Central memory CD8-positive, alpha-beta T cell (primary cell): Measurements from ENCODE around the gene MEGF8.

Source experiments
- ATAC-seq: fragments of 150-1000 bp; cut with Tn5 transposase; replicated peaks from 2 replicates; pipeline ENCODE4 v1.10.0; 2022; ENCODE audit warnings: mild to moderate bottlenecking, moderate FRiP score, moderate number of reproducible peaks; ENCODE audit not compliant: poor library complexity, severe bottlenecking; ENCODE audit errors: extremely low read depth
- DNase-seq, 2 donors: peaks; one replicate each; pipeline ENCODE4 v3.0.0; 2021; ENCODE audit warnings: low spot score in 2 of 2
- H3K27ac Mint-ChIP-seq: one replicate; pipeline ENCODE4 v1.8.0; 2022; ENCODE audit warnings: low read depth, mild to moderate bottlenecking, moderate library complexity, mixed read lengths
- H3K27me3 Mint-ChIP-seq: one replicate; pipeline ENCODE4 v1.8.0; 2022; ENCODE audit warnings: mixed read lengths
- H3K36me3 Mint-ChIP-seq: one replicate; pipeline ENCODE4 v1.8.0; 2022; ENCODE audit warnings: mild to moderate bottlenecking, moderate library complexity, mixed read lengths; ENCODE audit not compliant: insufficient read depth
- H3K4me1 Mint-ChIP-seq: one replicate; pipeline ENCODE4 v1.8.0; 2022; ENCODE audit warnings: mixed read lengths
- H3K4me3 Mint-ChIP-seq: one replicate; pipeline ENCODE4 v1.8.0; 2022; ENCODE audit warnings: mild to moderate bottlenecking, moderate library complexity, mixed read lengths
- H3K9me3 Mint-ChIP-seq: one replicate; pipeline ENCODE4 v1.8.0; 2022; ENCODE audit warnings: mixed read lengths

MEGF8 gene

GRCh38 chr19:42283188-42284065, 42.0 kb upstream of the MEGF8 start:
- Mint-ChIP-seq H3K9me3 (no peaks in the 10 kb centered on the region), H3K4me1 (peaks cover 32% of the 10 kb centered on the region), H3K4me3 (no peak overlapping the region), H3K27me3 (no peaks in the 10 kb centered on the region), H3K27ac (no peak overlapping the region), H3K36me3 (peaks cover 13% of the 10 kb centered on the region)
- ATAC-seq (peak; percentile 68), DNase-seq (peak; percentile 83 to 93)

GRCh38 chr19:42284066-42284501, 41.4 kb upstream of the MEGF8 start:
- Mint-ChIP-seq H3K9me3 (no peaks in the 10 kb centered on the region), H3K4me1 (peaks cover 28% of the 10 kb centered on the region), H3K36me3 (peaks cover 13% of the 10 kb centered on the region), H3K27ac (no peak overlapping the region), H3K4me3 (no peak overlapping the region), H3K27me3 (no peaks in the 10 kb centered on the region)
- DNase-seq (peak in 1 of 2 donors; percentile 76), ATAC-seq (peak; percentile 12)

- peak overlapping the region; percentile 91 for H3K27ac Mint-ChIP-seq
- ATAC-seq = no peak
- H3K36me3 Mint-ChIP-seq = peaks cover 8% of the 10 kb centered on the region
- H3K27me3 Mint-ChIP-seq = no peaks in the 10 kb centered on the region
- H3K9me3 Mint-ChIP-seq = no peaks in the 10 kb centered on the region
- peaks cover 21% of the 10 kb centered on the region for H3K4me1 Mint-ChIP-seq
- peak overlapping the region; percentile 86 for H3K4me3 Mint-ChIP-seq
- peak in 1 of 2 donors; percentile 23 for DNase-seq
Measured at GRCh38 chr19:42284591-42285341, 40.7 kb upstream of the MEGF8 start.

DNA sequence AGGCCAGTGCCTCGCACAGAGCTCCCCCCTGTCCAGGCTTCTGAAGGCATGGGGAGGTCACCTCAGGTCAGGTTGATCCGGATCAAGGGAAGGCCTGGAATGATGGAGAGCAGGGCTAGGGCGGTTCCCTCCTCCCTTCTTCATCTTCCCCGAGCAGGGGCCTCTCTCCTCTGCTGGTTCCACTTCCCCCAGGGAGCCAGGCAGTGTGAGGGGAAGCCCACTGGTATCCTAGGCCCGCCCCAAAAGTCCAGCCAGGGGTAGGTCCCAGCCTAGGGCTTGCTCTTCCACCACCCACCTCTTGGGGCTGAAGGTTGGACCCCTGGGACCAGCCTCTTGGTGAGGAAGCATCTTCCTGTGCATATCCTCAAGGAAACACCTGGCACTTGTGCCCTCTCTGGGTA, 39.9 kb upstream of the MEGF8 start:
- H3K4me3 Mint-ChIP-seq = peak overlapping the region; percentile 86
- peaks cover 7% of the 10 kb centered on the region for H3K36me3 Mint-ChIP-seq
- no peaks in the 10 kb centered on the region for H3K9me3 Mint-ChIP-seq
- H3K27me3 Mint-ChIP-seq = no peaks in the 10 kb centered on the region
- ATAC-seq = no peak
- no peak for DNase-seq
- peak overlapping the region; percentile 16 for H3K27ac Mint-ChIP-seq
- peaks cover 20% of the 10 kb centered on the region for H3K4me1 Mint-ChIP-seq

GRCh38 chr19:42285988-42286348, 39.5 kb upstream of the MEGF8 start:
- peak overlapping the region; percentile 16 for H3K27ac Mint-ChIP-seq
- peaks cover 20% of the 10 kb centered on the region for H3K4me1 Mint-ChIP-seq
- H3K36me3 Mint-ChIP-seq = peaks cover 10% of the 10 kb centered on the region
- ATAC-seq (no peak), DNase-seq (peak in 1 of 2 donors; percentile 12)
- no peaks in the 10 kb centered on the region for H3K9me3 Mint-ChIP-seq
- H3K4me3 Mint-ChIP-seq = peak overlapping the region; percentile 86
- no peaks in the 10 kb centered on the region for H3K27me3 Mint-ChIP-seq

DNA sequence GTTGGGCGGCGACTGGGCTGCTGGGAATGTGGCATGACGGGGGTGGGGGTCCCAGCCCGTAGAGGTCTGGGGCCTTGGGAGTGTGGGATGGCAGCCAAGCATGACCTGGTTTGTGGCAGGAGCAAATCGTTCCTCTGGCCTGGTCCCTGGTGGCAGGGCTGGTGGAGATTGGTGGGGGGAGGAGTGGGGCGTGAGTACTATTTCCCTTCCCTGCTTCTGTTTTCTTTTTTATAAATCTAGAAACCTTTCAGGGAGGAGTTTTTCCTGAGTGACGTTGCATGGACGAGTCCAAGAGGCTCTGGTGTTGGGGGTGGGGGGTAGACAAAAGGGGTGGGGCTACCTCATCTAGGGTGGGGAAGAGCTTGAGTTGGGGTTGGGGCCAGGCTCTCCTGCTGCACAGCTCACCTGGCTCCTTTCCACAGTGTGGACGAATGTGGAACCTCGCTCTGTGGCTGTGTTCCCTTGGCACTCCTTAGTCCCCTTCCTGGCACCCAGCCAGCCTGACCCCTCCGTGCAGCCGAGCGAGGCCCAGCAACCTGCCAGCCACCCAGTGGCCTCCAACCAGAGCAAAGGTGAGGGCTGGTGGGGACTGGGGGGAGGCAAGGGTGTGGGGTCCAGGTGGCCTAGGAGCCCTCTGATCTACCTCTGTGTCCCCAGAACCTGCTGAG, 39.0 kb upstream of the MEGF8 start:
- no peak overlapping the region for H3K4me3 Mint-ChIP-seq
- no peak for ATAC-seq
- DNase-seq = no peak
- H3K36me3 Mint-ChIP-seq = peaks cover 10% of the 10 kb centered on the region
- H3K27me3 Mint-ChIP-seq = no peaks in the 10 kb centered on the region
- peaks cover 22% of the 10 kb centered on the region for H3K4me1 Mint-ChIP-seq
- H3K27ac Mint-ChIP-seq = no peak overlapping the region
- no peaks in the 10 kb centered on the region for H3K9me3 Mint-ChIP-seq

DNA sequence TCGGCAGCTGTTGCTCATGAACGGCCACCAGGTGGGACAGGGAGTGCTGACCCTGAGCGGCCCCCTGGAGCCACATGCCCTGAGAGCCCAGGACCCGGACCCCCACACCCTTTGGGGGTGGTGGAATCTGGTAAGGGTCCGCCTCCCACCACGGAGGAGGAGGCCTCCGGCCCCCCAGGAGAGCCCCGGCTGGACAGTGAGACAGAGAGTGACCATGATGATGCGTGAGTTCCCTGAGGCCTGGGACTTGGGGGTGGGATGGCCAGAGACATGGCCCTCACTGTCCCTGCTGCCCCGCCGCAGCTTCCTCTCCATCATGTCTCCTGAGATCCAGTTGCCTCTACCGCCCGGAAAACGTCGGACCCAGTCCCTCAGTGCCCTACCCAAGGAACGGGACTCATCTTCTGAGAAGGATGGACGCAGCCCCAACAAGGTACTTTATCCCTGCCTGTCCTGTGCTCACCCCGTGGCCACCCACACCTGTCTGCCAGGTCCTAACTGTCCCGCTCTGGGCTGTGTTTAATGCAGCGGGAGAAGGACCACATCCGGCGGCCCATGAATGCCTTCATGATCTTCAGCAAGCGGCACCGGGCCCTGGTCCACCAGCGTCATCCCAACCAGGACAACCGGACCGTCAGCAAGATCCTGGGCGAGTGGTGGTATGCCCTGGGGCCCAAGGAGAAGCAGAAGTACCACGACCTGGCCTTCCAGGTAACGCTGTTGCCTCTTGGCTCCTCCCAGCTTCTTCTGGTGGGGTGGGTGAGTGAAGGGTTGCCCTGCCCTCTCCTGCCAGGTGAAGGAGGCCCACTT, 38.2 kb upstream of the MEGF8 start:
- DNase-seq = no peak

GRCh38 chr19:42287827-42288107, 37.7 kb upstream of the MEGF8 start:
- Mint-ChIP-seq H3K36me3 (peaks cover 14% of the 10 kb centered on the region), H3K9me3 (no peaks in the 10 kb centered on the region), H3K4me1 (peaks cover 21% of the 10 kb centered on the region), H3K4me3 (no peak overlapping the region), H3K27me3 (no peaks in the 10 kb centered on the region), H3K27ac (no peak overlapping the region)
- ATAC-seq = no peak
- DNase-seq = no peak

More for the DNA sequence above, 38.2 kb upstream of the MEGF8 start:
- no peak for ATAC-seq
- H3K27ac Mint-ChIP-seq = no peak overlapping the region
- no peaks in the 10 kb centered on the region for H3K9me3 Mint-ChIP-seq
- peaks cover 25% of the 10 kb centered on the region for H3K4me1 Mint-ChIP-seq
- no peak overlapping the region for H3K4me3 Mint-ChIP-seq
- no peaks in the 10 kb centered on the region for H3K27me3 Mint-ChIP-seq
- H3K36me3 Mint-ChIP-seq = peaks cover 14% of the 10 kb centered on the region

- DNase-seq (no peak), ATAC-seq (no peak)
- Mint-ChIP-seq H3K27ac (no peak overlapping the region), H3K4me1 (peaks cover 25% of the 10 kb centered on the region), H3K36me3 (peaks cover 16% of the 10 kb centered on the region), H3K9me3 (no peaks in the 10 kb centered on the region), H3K27me3 (no peaks in the 10 kb centered on the region), H3K4me3 (no peak overlapping the region)
Measured at GRCh38 chr19:42288387-42288786, 37.0 kb upstream of the MEGF8 start.

- Mint-ChIP-seq H3K4me3 (no peak overlapping the region), H3K27ac (no peak overlapping the region), H3K4me1 (peaks cover 26% of the 10 kb centered on the region), H3K36me3 (peaks cover 19% of the 10 kb centered on the region), H3K9me3 (no peaks in the 10 kb centered on the region), H3K27me3 (no peaks in the 10 kb centered on the region)
- ATAC-seq (no peak), DNase-seq (no peak)
Measured at GRCh38 chr19:42288881-42289555, 36.4 kb upstream of the MEGF8 start.

- Mint-ChIP-seq H3K36me3 (peaks cover 20% of the 10 kb centered on the region), H3K27ac (no peak overlapping the region)
- no peak for ATAC-seq
Measured at GRCh38 chr19:42289556-42290041, 35.8 kb upstream of the MEGF8 start.

More at GRCh38 chr19:42289556-42290041, 35.8 kb upstream of the MEGF8 start:
- no peak for DNase-seq
- H3K4me1 Mint-ChIP-seq = peaks cover 25% of the 10 kb centered on the region
- H3K9me3 Mint-ChIP-seq = no peaks in the 10 kb centered on the region
- no peaks in the 10 kb centered on the region for H3K27me3 Mint-ChIP-seq
- no peak overlapping the region for H3K4me3 Mint-ChIP-seq
